ENCODE results near the gene MMP19. TPM values are rescaled to one million over a fixed set of nuclear protein-coding genes. Genes with fewer than 3 reads are reported as not detected.

Gene MMP19
- polyA plus RNA-seq, 1 experiment: 40.7 TPM

DNA sequence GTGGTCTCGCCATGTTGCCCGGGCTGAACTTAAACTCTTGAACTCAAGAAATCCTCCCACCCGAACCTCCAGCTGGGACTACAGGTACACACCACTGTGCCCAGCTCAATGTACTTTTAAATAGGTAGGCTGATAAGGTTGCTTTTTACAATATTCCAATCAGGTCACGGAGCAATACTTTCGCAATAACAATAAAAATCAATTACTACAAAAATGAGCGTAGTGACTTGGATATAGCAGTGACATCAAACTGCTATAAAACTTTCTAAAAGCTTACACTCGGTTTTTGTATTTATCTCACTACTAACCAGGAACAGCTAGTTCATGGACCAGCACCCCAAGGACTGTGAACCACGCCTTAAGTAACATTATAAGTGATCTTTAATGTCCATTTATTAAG is 35.8 kb downstream of the MMP19 start:
- TF ChIP-seq, protein P1, sequence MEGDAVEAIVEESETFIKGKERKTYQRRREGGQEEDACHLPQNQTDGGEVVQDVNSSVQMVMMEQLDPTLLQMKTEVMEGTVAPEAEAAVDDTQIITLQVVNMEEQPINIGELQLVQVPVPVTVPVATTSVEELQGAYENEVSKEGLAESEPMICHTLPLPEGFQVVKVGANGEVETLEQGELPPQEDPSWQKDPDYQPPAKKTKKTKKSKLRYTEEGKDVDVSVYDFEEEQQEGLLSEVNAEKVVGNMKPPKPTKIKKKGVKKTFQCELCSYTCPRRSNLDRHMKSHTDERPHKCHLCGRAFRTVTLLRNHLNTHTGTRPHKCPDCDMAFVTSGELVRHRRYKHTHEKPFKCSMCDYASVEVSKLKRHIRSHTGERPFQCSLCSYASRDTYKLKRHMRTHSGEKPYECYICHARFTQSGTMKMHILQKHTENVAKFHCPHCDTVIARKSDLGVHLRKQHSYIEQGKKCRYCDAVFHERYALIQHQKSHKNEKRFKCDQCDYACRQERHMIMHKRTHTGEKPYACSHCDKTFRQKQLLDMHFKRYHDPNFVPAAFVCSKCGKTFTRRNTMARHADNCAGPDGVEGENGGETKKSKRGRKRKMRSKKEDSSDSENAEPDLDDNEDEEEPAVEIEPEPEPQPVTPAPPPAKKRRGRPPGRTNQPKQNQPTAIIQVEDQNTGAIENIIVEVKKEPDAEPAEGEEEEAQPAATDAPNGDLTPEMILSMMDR (IDR thresholded peaks at IDR 0.05; ENCODE audit: insufficient read depth, low read depth, low read length): no peak
- POLR2A ChIA-PET: no interaction called here
- Histone ChIP-seq H3K27me3 (ENCODE audit: control insufficient read depth, insufficient read depth, low read length) (no peaks in the 10 kb centered on the region), H3K36me3 (ENCODE audit: control insufficient read depth, insufficient read depth, low read length) (peaks cover 5% of the 10 kb centered on the region; the same call in 1 of the 2 replicates), H3K4me3 (ENCODE audit: low read depth, low read length) (no peak overlapping the region)
- CTCF ChIA-PET: interaction anchor here (0.9 to 1.2 kb wide), 2 partner anchors 10 to 12 kb away, joined by 3 to 4 read pairs; partner anchors contain the start of gene SARNP
- no peak for DNase-seq (ENCODE audit: low read depth)

DNA sequence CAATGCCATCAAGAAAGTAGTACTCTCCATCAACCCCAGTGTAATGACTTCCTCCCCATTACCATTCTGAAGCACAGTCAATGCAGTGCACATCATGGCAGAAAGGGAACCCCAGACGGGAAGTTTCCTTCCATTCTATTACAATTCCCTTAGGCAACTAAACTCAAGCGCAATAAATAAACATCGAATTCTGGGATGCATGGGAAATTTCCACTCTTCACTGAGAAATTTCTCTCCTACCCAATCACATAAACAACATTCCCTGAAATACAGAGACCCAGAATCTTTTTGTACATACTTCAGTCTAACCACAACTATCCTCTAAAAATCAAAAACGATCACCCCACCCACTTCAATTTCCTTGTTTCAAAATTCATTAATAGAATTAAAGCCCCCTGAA is 45.2 kb downstream of the MMP19 start:
- ChIA-PET POLR2A (no interaction called here), CTCF (interaction anchor here (0.6 to 5.3 kb wide), 10 partner anchors 11 to 225 kb away, joined by 3 to 64 read pairs (median 4); partner anchors contain the start of genes ORMDL2 and SARNP)
- Histone ChIP-seq H3K36me3 (ENCODE audit: control insufficient read depth, insufficient read depth, low read length) (peaks cover 6% of the 10 kb centered on the region), H3K27me3 (ENCODE audit: control insufficient read depth, insufficient read depth, low read length) (no peaks in the 10 kb centered on the region), H3K4me3 (ENCODE audit: low read depth, low read length) (no peak overlapping the region)
- TF ChIP-seq, protein P1 (IDR thresholded peaks at IDR 0.05; ENCODE audit: insufficient read depth, low read depth, low read length): no peak
- DNase-seq (ENCODE audit: low read depth): no peak

DNA sequence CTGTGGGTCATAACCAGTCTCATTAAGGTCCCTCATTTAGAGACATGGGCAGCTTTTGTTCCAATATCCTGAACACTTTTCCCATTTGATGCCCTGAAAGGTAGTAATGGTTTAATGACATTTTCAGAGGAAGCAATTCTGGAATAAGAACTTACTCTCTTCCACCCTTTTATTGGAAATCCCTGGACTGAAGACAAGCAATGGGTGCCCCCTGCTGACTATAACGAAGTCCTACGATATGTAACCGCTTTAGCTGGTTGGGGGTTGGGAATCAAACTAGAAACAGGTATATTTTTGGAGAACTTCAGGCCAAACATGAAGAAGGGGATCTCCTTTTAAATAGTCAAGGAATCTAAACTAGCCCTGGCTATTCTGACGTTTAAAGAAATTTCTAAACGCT is 45.7 kb downstream of the MMP19 start:
- Histone ChIP-seq H3K4me3 (ENCODE audit: low read depth, low read length) (no peak overlapping the region), H3K27me3 (ENCODE audit: control insufficient read depth, insufficient read depth, low read length) (no peaks in the 10 kb centered on the region), H3K36me3 (ENCODE audit: control insufficient read depth, insufficient read depth, low read length) (peaks cover 6% of the 10 kb centered on the region)
- ChIA-PET POLR2A (no interaction called here), CTCF (interaction anchor here (0.6 to 5.3 kb wide), 13 partner anchors 12 to 225 kb away, joined by 3 to 64 read pairs (median 3); partner anchors contain the start of genes ORMDL2 and SARNP)
- TF ChIP-seq, protein P1 (IDR thresholded peaks at IDR 0.05; ENCODE audit: insufficient read depth, low read depth, low read length): peak; percentile 69
- DNase-seq (ENCODE audit: low read depth): no peak

DNA sequence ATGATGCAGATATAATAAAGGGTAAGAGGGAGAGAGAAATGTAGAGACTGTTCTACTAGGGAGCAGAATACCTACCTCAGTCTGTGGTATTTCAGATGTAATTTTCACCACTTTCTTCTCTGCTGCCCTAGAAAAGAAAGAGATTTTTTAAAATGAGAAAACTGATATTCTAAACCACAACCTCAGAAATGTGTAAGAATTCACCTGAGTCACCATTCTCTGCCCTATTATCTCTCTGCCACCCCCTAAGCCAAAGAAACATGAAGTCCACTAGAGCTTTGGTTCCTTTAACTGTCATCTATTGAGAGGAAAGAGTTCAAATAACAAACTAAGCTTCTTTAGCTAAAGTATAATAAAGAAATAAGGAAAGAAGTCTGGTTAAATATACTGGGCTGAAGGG is 46.8 kb downstream of the MMP19 start:
- Histone ChIP-seq H3K36me3 (ENCODE audit: control insufficient read depth, insufficient read depth, low read length) (peaks cover 3% of the 10 kb centered on the region), H3K4me3 (ENCODE audit: low read depth, low read length) (no peak overlapping the region), H3K27me3 (ENCODE audit: control insufficient read depth, insufficient read depth, low read length) (no peaks in the 10 kb centered on the region)
- CTCF ChIA-PET: interaction anchor here (0.8 to 5.3 kb wide), 6 partner anchors 13 to 144 kb away, joined by 3 to 64 read pairs (median 6); no protein-coding TSS in a partner anchor
- TF ChIP-seq, protein P1 (IDR thresholded peaks at IDR 0.05; ENCODE audit: insufficient read depth, low read depth, low read length): no peak
- POLR2A ChIA-PET: no interaction called here
- DNase-seq (ENCODE audit: low read depth): no peak

DNA sequence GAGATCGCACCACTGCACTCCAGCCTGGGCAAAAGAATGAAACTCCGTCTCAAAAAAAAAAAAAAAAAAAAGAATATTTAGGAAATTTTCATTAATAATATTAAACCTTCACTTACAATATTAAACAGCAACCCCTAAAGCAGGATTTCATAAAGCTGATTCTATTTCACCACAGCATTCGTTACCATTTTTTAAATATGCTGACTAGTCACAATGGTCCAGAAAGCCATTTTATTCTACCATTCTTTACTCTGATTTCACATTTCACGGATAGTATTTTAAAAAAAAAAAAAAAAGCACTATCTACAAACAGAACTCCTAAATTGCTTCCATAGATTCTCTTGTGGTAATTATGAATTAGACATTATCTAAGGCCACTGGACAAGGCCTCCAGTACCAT is 52.8 kb downstream of the MMP19 start:
- TF ChIP-seq, protein P1 (IDR thresholded peaks at IDR 0.05; ENCODE audit: insufficient read depth, low read depth, low read length): no peak
- CTCF ChIA-PET: no interaction called here
- Histone ChIP-seq H3K4me3 (ENCODE audit: low read depth, low read length) (no peak overlapping the region), H3K27me3 (ENCODE audit: control insufficient read depth, insufficient read depth, low read length) (no peaks in the 10 kb centered on the region), H3K36me3 (ENCODE audit: control insufficient read depth, insufficient read depth, low read length) (peaks cover 7% of the 10 kb centered on the region)
- DNase-seq (ENCODE audit: low read depth): no peak
- POLR2A ChIA-PET: no interaction called here
